H1 (cell line): ENCODE data around the gene CTIF. TPM values are rescaled to one million over a fixed set of nuclear protein-coding genes. Genes with fewer than 3 reads are reported as not detected.

Experiments
- BRCA1 ChIP-seq: IDR thresholded peaks from 2 replicates; pipeline ENCODE4 v1.6.1; 2012; ENCODE audit warnings: low read depth, low read length, improper control_type of control experiment
- EGR1 ChIP-seq: IDR thresholded peaks from 2 replicates; pipeline ENCODE4 v1.6.1; 2011; ENCODE audit warnings: low read depth, low read length, borderline replicate concordance
- FOSL1 ChIP-seq: IDR thresholded peaks from 2 replicates; pipeline ENCODE4 v1.6.1; 2011; ENCODE audit warnings: mild to moderate bottlenecking, low read depth, low read length, moderate library complexity; ENCODE audit not compliant: insufficient read depth
- RBBP5 ChIP-seq: IDR thresholded peaks from 2 replicates; pipeline ENCODE4 v1.7.1; 2012; ENCODE audit warnings: low read depth, mild to moderate bottlenecking, inconsistent platforms, low read length, moderate library complexity, borderline replicate concordance
- SIX5 ChIP-seq: IDR thresholded peaks from 2 replicates; pipeline ENCODE4 v1.6.1; 2011; ENCODE audit warnings: mild to moderate bottlenecking, low read depth, low read length
- SP4 ChIP-seq: IDR thresholded peaks from 2 replicates; pipeline ENCODE4 v1.6.1; 2012; ENCODE audit warnings: low read length, inconsistent platforms
- SUZ12 ChIP-seq: fragments of 200-600 bp; sonication (generic); IDR thresholded peaks from 2 replicates; pipeline ENCODE4 v1.6.1; 2012; ENCODE audit warnings: mild to moderate bottlenecking, inconsistent platforms, low read length, moderate library complexity, mixed read lengths
- TCF12 ChIP-seq: IDR thresholded peaks from 2 replicates; pipeline ENCODE4 v1.6.1; 2011; ENCODE audit warnings: low read depth, mild to moderate bottlenecking, low read length
- polyA plus RNA-seq, 7 experiments: library from polyadenylated mRNA; depleted of rRNA in 3 of 7; stranded (reverse) in 5 of 7; unstranded in 2 of 7; fragments of >200 nt in 5 of 7; fragments of 200-250 nt in 2 of 7; gene quantifications; 1 replicate in 5 of 7; 2 replicates in 1 of 7; 4 replicates in 1 of 7; pipeline versions ENCODE4 v1.2.1 to v1.2.3, GENCODE V29; 2011 to 2013; ENCODE audit warnings: missing spikeins in 2 of 7, mixed read lengths in 2 of 7
- total RNA-seq: library from RNA; stranded (reverse); fragmentation: NEBNext Ultra II Directional; extraction: Animal tissue kit (Norgen Biotek cat#: 25700); gene quantifications from 2 replicates; pipeline ENCODE4 v1.2.1, GENCODE V29; 2021
- TF ChIP-seq, protein P1 (sequence below), 3 experiments: IDR thresholded peaks; 1 replicate in 2 of 3; 2 replicates in 1 of 3; pipeline versions ENCODE4 v1.5.1 to v1.6.1; 2011; ENCODE audit warnings: low read length in 3 of 3, mild to moderate bottlenecking in 3 of 3, inconsistent platforms in 2 of 3, low read depth in 1 of 3, moderate library complexity in 1 of 3; ENCODE audit not compliant: insufficient read depth in 1 of 3; ENCODE audit errors: control extremely low read depth in 1 of 3

CTIF gene
- total and polyA plus RNA-seq, 2 of the 8 experiments (the other 6 are each of a cell fraction or from before 2014, with no cell fraction given): 9.0 to 17.8 TPM

DNA sequence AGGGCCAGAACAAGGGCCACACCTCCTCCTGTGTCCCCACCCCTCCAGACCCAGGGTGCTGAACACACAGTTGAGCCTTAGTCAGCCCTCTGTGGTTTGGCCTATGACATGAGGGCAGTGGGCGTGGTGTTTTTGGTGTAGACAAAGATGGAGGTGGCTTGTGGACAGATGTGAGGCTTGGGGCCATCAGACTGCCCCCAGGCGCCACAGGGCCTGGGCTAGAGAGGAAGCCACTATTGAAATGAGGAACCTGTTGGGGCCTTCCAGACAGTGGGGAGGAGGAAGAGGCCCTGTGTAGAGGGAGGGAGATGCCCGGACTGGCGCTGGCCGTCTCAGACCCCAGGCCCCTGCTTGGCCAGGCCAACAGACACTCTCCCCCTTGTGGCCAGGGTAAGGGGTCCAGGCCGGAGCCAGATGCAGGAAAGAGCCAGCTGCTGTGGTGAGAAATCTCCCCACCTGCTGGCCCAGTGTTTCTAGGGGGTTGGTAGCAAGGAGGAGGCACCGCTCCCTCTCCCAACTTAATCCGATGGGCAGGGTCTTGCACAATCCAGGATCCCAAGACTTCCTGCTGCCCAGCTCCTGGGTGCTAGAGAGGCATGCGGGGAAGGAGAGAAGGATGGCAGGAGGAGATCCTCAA lies 358.2 kb downstream of the CTIF start (continued):
- TF ChIP-seq, protein P1, sequence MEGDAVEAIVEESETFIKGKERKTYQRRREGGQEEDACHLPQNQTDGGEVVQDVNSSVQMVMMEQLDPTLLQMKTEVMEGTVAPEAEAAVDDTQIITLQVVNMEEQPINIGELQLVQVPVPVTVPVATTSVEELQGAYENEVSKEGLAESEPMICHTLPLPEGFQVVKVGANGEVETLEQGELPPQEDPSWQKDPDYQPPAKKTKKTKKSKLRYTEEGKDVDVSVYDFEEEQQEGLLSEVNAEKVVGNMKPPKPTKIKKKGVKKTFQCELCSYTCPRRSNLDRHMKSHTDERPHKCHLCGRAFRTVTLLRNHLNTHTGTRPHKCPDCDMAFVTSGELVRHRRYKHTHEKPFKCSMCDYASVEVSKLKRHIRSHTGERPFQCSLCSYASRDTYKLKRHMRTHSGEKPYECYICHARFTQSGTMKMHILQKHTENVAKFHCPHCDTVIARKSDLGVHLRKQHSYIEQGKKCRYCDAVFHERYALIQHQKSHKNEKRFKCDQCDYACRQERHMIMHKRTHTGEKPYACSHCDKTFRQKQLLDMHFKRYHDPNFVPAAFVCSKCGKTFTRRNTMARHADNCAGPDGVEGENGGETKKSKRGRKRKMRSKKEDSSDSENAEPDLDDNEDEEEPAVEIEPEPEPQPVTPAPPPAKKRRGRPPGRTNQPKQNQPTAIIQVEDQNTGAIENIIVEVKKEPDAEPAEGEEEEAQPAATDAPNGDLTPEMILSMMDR (IDR thresholded peaks at IDR 0.05; ENCODE audit: control extremely low read depth in 1 of 3, insufficient read depth in 1 of 3, low read depth in 1 of 3, low read length in 3 of 3): peak in 2 of 3 experiments; percentile 78 to 95; a peak in 3 of 4 replicates
- no peak for TF ChIP-seq SP4
- TF ChIP-seq BRCA1: no peak
- TF ChIP-seq EGR1: no peak
- no peak for TF ChIP-seq FOSL1
- TF ChIP-seq TCF12: 0 out of 2 replicates have a peak, but pooled peaks have one; percentile 39
- no peak for TF ChIP-seq SIX5
- TF ChIP-seq RBBP5: no peak
- no peak for TF ChIP-seq SUZ12
